ENCODE data around the gene LOX. TPM values are rescaled to one million over a fixed set of nuclear protein-coding genes. Genes with fewer than 3 reads are reported as not detected.

The LOX gene
- total RNA-seq, 1 donor from 2014 or later = 1.2 TPM

GRCh38 chr5:122114501-122114900 lies 36.4 kb upstream of the LOX start:
- no peak overlapping the region for H3K27ac Mint-ChIP-seq (ENCODE audit: unreplicated experiment)
- peaks cover 5% of the 10 kb centered on the region for H3K4me1 Mint-ChIP-seq
- DNase-seq (ENCODE audit: low read depth, low spot score) = no peak
- H3K36me3 Mint-ChIP-seq (ENCODE audit: low read depth) = no peaks in the 10 kb centered on the region
- no peaks in the 10 kb centered on the region for H3K27me3 Mint-ChIP-seq (ENCODE audit: low read depth)
- no peak overlapping the region for H3K4me3 Mint-ChIP-seq
- TF ChIP-seq CTCF (conservative IDR thresholded peaks at IDR 0.05) = no peak
- no peaks in the 10 kb centered on the region for H3K9me3 Mint-ChIP-seq

GRCh38 chr5:122112733-122113558 lies 34.9 kb upstream of the LOX start:
- no peaks in the 10 kb centered on the region for H3K36me3 Mint-ChIP-seq (ENCODE audit: low read depth)
- peaks cover 5% of the 10 kb centered on the region for H3K4me1 Mint-ChIP-seq
- TF ChIP-seq CTCF (conservative IDR thresholded peaks at IDR 0.05) = no peak

GRCh38 chr5:122112063-122112462 lies 34.0 kb upstream of the LOX start:
- H3K4me3 Mint-ChIP-seq = no peak overlapping the region
- H3K27ac Mint-ChIP-seq (ENCODE audit: unreplicated experiment) = no peak overlapping the region
- DNase-seq (ENCODE audit: low read depth, low spot score) = no peak
- TF ChIP-seq CTCF (conservative IDR thresholded peaks at IDR 0.05) = no peak
- H3K9me3 Mint-ChIP-seq = no peaks in the 10 kb centered on the region
- H3K4me1 Mint-ChIP-seq = peaks cover 5% of the 10 kb centered on the region
- no peaks in the 10 kb centered on the region for H3K36me3 Mint-ChIP-seq (ENCODE audit: low read depth)
- no peaks in the 10 kb centered on the region for H3K27me3 Mint-ChIP-seq (ENCODE audit: low read depth)

More at GRCh38 chr5:122112733-122113558, 34.9 kb upstream of the LOX start:
- H3K4me3 Mint-ChIP-seq = no peak overlapping the region
- H3K27ac Mint-ChIP-seq (ENCODE audit: unreplicated experiment) = peak overlapping the region; percentile 70
- no peaks in the 10 kb centered on the region for H3K27me3 Mint-ChIP-seq (ENCODE audit: low read depth)
- no peaks in the 10 kb centered on the region for H3K9me3 Mint-ChIP-seq
- no peak for DNase-seq (ENCODE audit: low read depth, low spot score)

GRCh38 chr5:122111460-122111859 lies 33.4 kb upstream of the LOX start:
- Mint-ChIP-seq H3K36me3 (ENCODE audit: low read depth) (no peaks in the 10 kb centered on the region), H3K27ac (ENCODE audit: unreplicated experiment) (no peak overlapping the region)

GRCh38 chr5:122110987-122111386 lies 32.9 kb upstream of the LOX start:
- Mint-ChIP-seq H3K27ac (ENCODE audit: unreplicated experiment) (no peak overlapping the region), H3K4me3 (no peak overlapping the region), H3K4me1 (peaks cover 5% of the 10 kb centered on the region), H3K36me3 (ENCODE audit: low read depth) (no peaks in the 10 kb centered on the region), H3K27me3 (ENCODE audit: low read depth) (no peaks in the 10 kb centered on the region), H3K9me3 (no peaks in the 10 kb centered on the region)
- DNase-seq (ENCODE audit: low read depth, low spot score) = no peak
- TF ChIP-seq CTCF (conservative IDR thresholded peaks at IDR 0.05) = no peak

More at GRCh38 chr5:122111460-122111859, 33.4 kb upstream of the LOX start:
- H3K27me3 Mint-ChIP-seq (ENCODE audit: low read depth) = no peaks in the 10 kb centered on the region
- no peak overlapping the region for H3K4me3 Mint-ChIP-seq
- no peak for TF ChIP-seq CTCF (conservative IDR thresholded peaks at IDR 0.05)
- DNase-seq (ENCODE audit: low read depth, low spot score) = no peak
- H3K4me1 Mint-ChIP-seq = peaks cover 5% of the 10 kb centered on the region
- no peaks in the 10 kb centered on the region for H3K9me3 Mint-ChIP-seq
